HG03095 (cell line): ENCODE measurements around the gene RINT1.
"Not testable (repeated sequence)": the region's sequence is repeated elsewhere in the genome, so short reads cannot be mapped to it uniquely, and the experiment has no call there.

ENCODE experiments used
- ATAC-seq: cut with Tn5 transposase; IDR thresholded peaks from one replicate; pipeline ENCODE4 v1.9.1; 2021; ENCODE audit warnings: moderate library complexity; ENCODE audit not compliant: unreplicated experiment

The RINT1 gene

GRCh38 chr7:105531792-105532671 is at the start of gene RINT1:
Gene RINT1, plus strand, starts transcription at chr7:105532201. Its CDS starts 115 bp downstream, at chr7:105532316.
- ATAC-seq, result peak; percentile 91

- ATAC-seq, result no peak
These were observed 44.1 kb upstream of the RINT1 start for GRCh38 chr7:105487579-105488571.

- no peak for ATAC-seq
These were observed 42.6 kb upstream of the RINT1 start for GRCh38 chr7:105489409-105489808.

GRCh38 chr7:105493196-105493922 is 38.6 kb upstream of the RINT1 start:
- ATAC-seq, result no peak

GRCh38 chr7:105493923-105494315 is 38.1 kb upstream of the RINT1 start:
- no peak for ATAC-seq

GRCh38 chr7:105496521-105496920 is 35.5 kb upstream of the RINT1 start:
- no peak for ATAC-seq

GRCh38 chr7:105497016-105497415 is 35.0 kb upstream of the RINT1 start:
- no peak for ATAC-seq

GRCh38 chr7:105502173-105502572 is 29.8 kb upstream of the RINT1 start:
- ATAC-seq, result no peak

- no peak for ATAC-seq
These were observed 19.6 kb upstream of the RINT1 start for GRCh38 chr7:105512415-105512814.

- no peak for ATAC-seq
These were observed 19.0 kb upstream of the RINT1 start for GRCh38 chr7:105512926-105513526.

GRCh38 chr7:105515610-105516009 is 16.4 kb upstream of the RINT1 start:
- ATAC-seq, result not testable (repeated sequence)

- no peak for ATAC-seq
These were observed 12.6 kb upstream of the RINT1 start for GRCh38 chr7:105519353-105519752.

- ATAC-seq, result not testable (repeated sequence)
These were observed 11.4 kb upstream of the RINT1 start for GRCh38 chr7:105520620-105521019.

- ATAC-seq, result peak; percentile 28
These were observed 10.8 kb upstream of the RINT1 start for GRCh38 chr7:105521027-105521716.

- peak; percentile 87 for ATAC-seq
These were observed 10.1 kb upstream of the RINT1 start, which contains the start of gene PUS7 for GRCh38 chr7:105521717-105522463. Gene PUS7, minus strand, starts transcription at chr7:105522271. Its CDS starts 13,759 bp downstream, at chr7:105508512.

GRCh38 chr7:105524423-105524822 is 7.6 kb upstream of the RINT1 start:
- ATAC-seq, result not testable (repeated sequence)

- ATAC-seq, result no peak
These were observed 7.2 kb upstream of the RINT1 start for GRCh38 chr7:105524840-105525239.

GRCh38 chr7:105527737-105528136 is 4.3 kb upstream of the RINT1 start:
- not testable (repeated sequence) for ATAC-seq

GRCh38 chr7:105530126-105530525 is 1.9 kb upstream of the RINT1 start:
- no peak for ATAC-seq
